ENCODE results near the gene LPAR6.

LPAR6 gene

GRCh38 chr13:48415516-48415915, 2.6 kb upstream of the LPAR6 start:
- no peak overlapping the region for H3K4me3 ChIP-seq (ENCODE audit: low read depth, low read length)
- no peak for TF ChIP-seq CTCF (IDR thresholded peaks at IDR 0.05; ENCODE audit: low read depth, low read length)
- in situ Hi-C loops (cut with HindIII; ENCODE audit: low sequenced_read_pairs): no loop called here
- DNase-seq (ENCODE audit: low read depth, low spot score): no peak

- no peak overlapping the region for H3K4me3 ChIP-seq (ENCODE audit: low read depth, low read length)
- no peak for TF ChIP-seq CTCF (IDR thresholded peaks at IDR 0.05; ENCODE audit: low read depth, low read length)
- in situ Hi-C loops (cut with HindIII; ENCODE audit: low sequenced_read_pairs): no loop called here
- no peak for DNase-seq (ENCODE audit: low read depth, low spot score)
Measured at GRCh38 chr13:48414501-48414900, 1.6 kb upstream of the LPAR6 start.

- TF ChIP-seq CTCF (IDR thresholded peaks at IDR 0.05; ENCODE audit: low read depth, low read length): no peak
- peak overlapping the region; percentile 55 for H3K4me3 ChIP-seq (ENCODE audit: low read depth, low read length)
- in situ Hi-C loops (cut with HindIII; ENCODE audit: low sequenced_read_pairs): no loop called here
- DNase-seq (ENCODE audit: low read depth, low spot score): peak; percentile 55
Measured at GRCh38 chr13:48411841-48412531, 927 bp downstream of the LPAR6 start.

GRCh38 chr13:48411147-48411794, 1.6 kb downstream of the LPAR6 start:
- H3K4me3 ChIP-seq (ENCODE audit: low read depth, low read length): peak overlapping the region; percentile 55
- in situ Hi-C loops (cut with HindIII; ENCODE audit: low sequenced_read_pairs): no loop called here
- no peak for TF ChIP-seq CTCF (IDR thresholded peaks at IDR 0.05; ENCODE audit: low read depth, low read length)
- DNase-seq (ENCODE audit: low read depth, low spot score): peak; percentile 35

GRCh38 chr13:48410199-48410598, 2.7 kb downstream of the LPAR6 start:
- H3K4me3 ChIP-seq (ENCODE audit: low read depth, low read length): peak overlapping the region; percentile 28
- TF ChIP-seq CTCF (IDR thresholded peaks at IDR 0.05; ENCODE audit: low read depth, low read length): no peak
- DNase-seq (ENCODE audit: low read depth, low spot score): no peak
- in situ Hi-C loops (cut with HindIII; ENCODE audit: low sequenced_read_pairs): no loop called here

- in situ Hi-C loops (cut with HindIII; ENCODE audit: low sequenced_read_pairs): no loop called here
Measured at GRCh38 chr13:48405875-48406274, 7.0 kb downstream of the LPAR6 start.

More at GRCh38 chr13:48405875-48406274, 7.0 kb downstream of the LPAR6 start:
- DNase-seq (ENCODE audit: low read depth, low spot score): no peak
- H3K4me3 ChIP-seq (ENCODE audit: low read depth, low read length): no peak overlapping the region
- no peak for TF ChIP-seq CTCF (IDR thresholded peaks at IDR 0.05; ENCODE audit: low read depth, low read length)
